PC-9 (cell line): ENCODE results near the gene PAX1. TPM values are rescaled to one million over a fixed set of nuclear protein-coding genes. Genes with fewer than 3 reads are reported as not detected.

Source experiments
- BruUV-seq: library from RNA; stranded (reverse); fragments of 400-500 nt; replicated peaks from 2 replicates; lab custom pipeline; 2021; lab: Mats Ljungman, UMichigan
- CTCF ChIA-PET: fragments of 300-600 bp; sonication (Branson Sonifier 250); formaldehyde crosslinking; loops from one replicate; lab custom pipeline; 2022; ENCODE audit warnings: antibody characterized with exemption; lab: Charles Lee
- POLR2A ChIA-PET: fragments of 300-600 bp; sonication (Branson Sonifier 250); formaldehyde crosslinking; loops from one replicate; lab custom pipeline; 2022; ENCODE audit warnings: antibody characterized with exemption; ENCODE audit not compliant: unreplicated experiment; lab: Charles Lee
- DNase-seq, 2 experiments: peaks; one replicate each; pipeline versions ENCODE4 v3.0.0 to v3.0.0-alpha.2; 2015 to 2022; ENCODE audit warnings: mixed read lengths in 1 of 2
- H2AFZ ChIP-seq: fragments of 200-600 bp; sonication (generic); 2 replicates; pipeline ENCODE4 v1.8.1; 2017; ENCODE audit warnings: antibody characterized with exemption
- H3F3A ChIP-seq: fragments of 200-600 bp; sonication (generic); 2 replicates; pipeline ENCODE4 v1.8.1; 2017; ENCODE audit warnings: antibody characterized with exemption, mild to moderate bottlenecking, low read depth; ENCODE audit not compliant: insufficient read depth
- H3K27ac ChIP-seq: fragments of 200-600 bp; sonication (generic); 2 replicates; pipeline ENCODE4 v1.6.1; 2016; ENCODE audit warnings: mixed run types
- H3K27me3 ChIP-seq: fragments of 200-600 bp; sonication (generic); 2 replicates; pipeline ENCODE4 v1.6.1; 2016; ENCODE audit warnings: low read depth, mixed run types; ENCODE audit not compliant: insufficient read depth
- H3K36me3 ChIP-seq: fragments of 200-600 bp; sonication (generic); 2 replicates; pipeline ENCODE4 v1.6.1; 2016; ENCODE audit warnings: low read depth, mixed run types
- H3K4me1 ChIP-seq: fragments of 200-600 bp; sonication (generic); replicated peaks from 2 replicates; pipeline ENCODE4 v1.6.1; 2016; ENCODE audit warnings: mixed run types; ENCODE audit not compliant: insufficient read depth
- H3K4me2 ChIP-seq: fragments of 200-600 bp; sonication (generic); 2 replicates; pipeline ENCODE4 v1.6.1; 2017; ENCODE audit warnings: mixed run types
- H3K4me3 ChIP-seq: fragments of 200-600 bp; sonication (generic); 2 replicates; pipeline ENCODE4 v1.6.1; 2016; ENCODE audit warnings: mixed run types
- H3K79me2 ChIP-seq: fragments of 200-600 bp; sonication (generic); 2 replicates; pipeline ENCODE4 v1.6.1; 2017; ENCODE audit warnings: low read depth, mixed run types
- H3K9me2 ChIP-seq: fragments of 200-600 bp; sonication (generic); 2 replicates; pipeline ENCODE4 v1.8.1; 2017; ENCODE audit warnings: mild to moderate bottlenecking; ENCODE audit not compliant: insufficient read depth
- H3K9me3 ChIP-seq: fragments of 200-600 bp; sonication (generic); 2 replicates; pipeline ENCODE4 v1.8.1; 2016; ENCODE audit warnings: low read depth; ENCODE audit not compliant: insufficient read depth
- H4K20me1 ChIP-seq: fragments of 200-600 bp; sonication (generic); 2 replicates; pipeline ENCODE4 v1.8.1; 2017; ENCODE audit not compliant: insufficient read depth
- CTCF ChIP-seq: fragments of 200-600 bp; sonication (generic); conservative IDR thresholded peaks from 2 replicates; pipeline ENCODE4 v1.6.1; 2017; ENCODE audit warnings: mixed run types, antibody characterized with exemption, mild to moderate bottlenecking, moderate library complexity
- EZH2 ChIP-seq: fragments of 200-600 bp; sonication (generic); IDR thresholded peaks from 2 replicates; pipeline ENCODE4 v1.8.0; 2017; ENCODE audit warnings: antibody characterized with exemption, low read depth
- intact Hi-C: fragments of 100-400 bp; cut with micrococcal nuclease; formaldehyde crosslinking; loops from one replicate; pipeline ENCODE4 v1.10.0; 2022; ENCODE audit not compliant: unreplicated experiment
- total RNA-seq: library from RNA; stranded (reverse); gene quantifications from 2 replicates; pipeline ENCODE4 v1.2.3, GENCODE V29; 2021

Gene PAX1
- total RNA-seq, 1 experiment from 2014 or later, result not detected

- peaks cover 85% of the 10 kb centered on the region for H3K27me3 ChIP-seq
Measured at GRCh38 chr20:21713470-21713869, 8.0 kb downstream of the PAX1 start.

DNA sequence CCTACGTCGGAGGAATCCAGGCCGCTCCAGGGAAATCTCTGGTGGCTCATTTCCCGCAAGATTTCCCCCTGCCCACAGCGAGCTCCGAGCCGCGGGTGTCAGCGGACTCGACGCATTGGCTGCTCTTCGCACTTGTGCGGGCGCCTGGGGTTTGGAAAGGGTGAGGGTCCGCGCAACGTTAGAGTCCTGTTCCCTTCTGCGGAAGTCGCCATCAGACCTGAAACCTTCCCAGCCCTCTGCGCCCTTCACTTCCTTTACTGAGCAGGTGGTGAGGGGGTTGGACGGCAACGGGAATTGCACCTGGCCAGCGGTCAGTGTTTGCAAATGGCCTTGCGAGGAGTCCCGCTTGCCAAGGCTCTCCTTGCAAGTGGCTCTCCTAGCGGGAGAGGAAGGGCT lies 8.4 kb downstream of the PAX1 start:
- no peaks in the 10 kb centered on the region for H3F3A ChIP-seq
- H3K4me2 ChIP-seq, result no peak overlapping the region
- H3K27me3 ChIP-seq, result peaks cover 80% of the 10 kb centered on the region
- H3K9me2 ChIP-seq, result no peaks in the 10 kb centered on the region
- H3K79me2 ChIP-seq, result no peaks in the 10 kb centered on the region
- no peak overlapping the region for H2AFZ ChIP-seq
- TF ChIP-seq EZH2 (no peak), CTCF (no peak)
- no peak overlapping the region for H3K27ac ChIP-seq
- BruUV-seq, result no TSS peak
- no peaks in the 10 kb centered on the region for H4K20me1 ChIP-seq
- H3K36me3 ChIP-seq, result no peaks in the 10 kb centered on the region
- no peak overlapping the region for H3K4me3 ChIP-seq
- ChIA-PET POLR2A (no interaction called here), CTCF (no interaction called here)
- intact Hi-C loops, result no loop called here
- DNase-seq, result no peak
- H3K4me1 ChIP-seq, result no peaks in the 10 kb centered on the region
- H3K9me3 ChIP-seq, result no peaks in the 10 kb centered on the region

More at GRCh38 chr20:21713470-21713869, 8.0 kb downstream of the PAX1 start:
- CTCF ChIA-PET, result no interaction called here
- no peaks in the 10 kb centered on the region for H4K20me1 ChIP-seq
- no peak overlapping the region for H3K27ac ChIP-seq
- DNase-seq, result no peak
- no peaks in the 10 kb centered on the region for H3F3A ChIP-seq
- H3K79me2 ChIP-seq, result no peaks in the 10 kb centered on the region
- H3K4me1 ChIP-seq, result no peaks in the 10 kb centered on the region
- no peaks in the 10 kb centered on the region for H3K9me2 ChIP-seq
- no peak overlapping the region for H3K4me2 ChIP-seq
- no peak overlapping the region for H3K4me3 ChIP-seq
- BruUV-seq, result no TSS peak
- no peak for TF ChIP-seq EZH2
- no peak for TF ChIP-seq CTCF
- POLR2A ChIA-PET, result no interaction called here
- H3K9me3 ChIP-seq, result no peaks in the 10 kb centered on the region
- no peaks in the 10 kb centered on the region for H3K36me3 ChIP-seq
- no peak overlapping the region for H2AFZ ChIP-seq
- intact Hi-C loops, result no loop called here

DNA sequence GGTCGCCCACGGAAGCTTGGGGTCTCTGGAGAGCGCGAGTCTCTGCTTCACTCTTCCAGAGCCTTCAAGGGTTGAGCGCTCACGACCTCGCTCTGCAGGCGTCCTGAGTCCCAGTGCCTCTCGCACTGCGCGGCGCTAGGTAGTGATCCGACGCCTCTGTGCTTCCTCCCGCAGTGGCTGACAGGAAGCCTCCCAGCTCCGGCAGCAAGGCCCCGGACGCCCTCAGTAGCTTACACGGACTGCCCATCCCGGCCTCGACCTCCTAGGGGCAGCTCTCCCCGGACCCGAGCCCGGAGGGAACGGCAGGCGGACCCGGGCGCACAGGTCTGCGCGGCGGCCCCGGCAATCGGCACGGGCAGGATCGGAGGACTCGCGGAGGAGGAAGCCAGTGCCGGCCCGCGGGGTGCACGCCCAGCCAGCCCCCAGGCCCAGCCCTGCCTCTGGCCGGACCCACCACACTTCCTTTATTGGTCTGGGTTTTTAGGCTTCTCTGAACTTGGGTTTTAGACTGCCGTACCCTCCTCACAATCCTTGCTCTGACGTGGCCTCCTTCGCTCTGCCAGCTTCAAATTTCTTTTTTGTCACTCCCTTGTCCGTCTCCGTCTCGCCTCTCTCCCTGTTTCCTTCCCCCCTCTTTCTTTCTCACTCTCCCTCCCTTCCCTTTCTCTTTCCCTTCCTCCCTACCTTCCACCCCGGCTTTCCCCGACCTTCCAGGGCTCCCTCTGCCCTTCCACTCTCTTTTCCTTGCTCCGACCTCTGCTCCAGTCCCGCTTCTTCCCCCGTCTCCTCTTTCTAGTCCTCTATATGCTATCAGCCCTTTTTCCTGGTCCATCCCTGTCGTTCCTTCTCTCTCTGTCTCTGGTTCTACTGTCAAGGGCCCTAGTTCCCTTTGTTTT lies 9.1 kb downstream of the PAX1 start:
- Histone ChIP-seq H3K9me2 (no peaks in the 10 kb centered on the region), H3K4me2 (no peak overlapping the region), H3K4me1 (no peaks in the 10 kb centered on the region), H3K9me3 (no peaks in the 10 kb centered on the region), H2AFZ (no peak overlapping the region), H3F3A (no peaks in the 10 kb centered on the region), H3K36me3 (no peaks in the 10 kb centered on the region), H3K27ac (no peak overlapping the region), H4K20me1 (no peaks in the 10 kb centered on the region), H3K27me3 (peaks cover 74% of the 10 kb centered on the region), H3K4me3 (no peak overlapping the region), H3K79me2 (no peaks in the 10 kb centered on the region)
- ChIA-PET POLR2A (no interaction called here), CTCF (no interaction called here)
- intact Hi-C loops, result loop anchor here (5.0 kb wide), 1 partner anchor 393 kb away; no protein-coding TSS in a partner anchor
- no TSS peak for BruUV-seq
- DNase-seq, result no peak
- no peak for TF ChIP-seq CTCF
- TF ChIP-seq EZH2, result no peak
